GM21360 (cell line): ENCODE results near the gene RGSL1.

ENCODE experiments used
- ATAC-seq: cut with Tn5 transposase; IDR thresholded peaks from one replicate; pipeline ENCODE4 v1.9.1; 2021; ENCODE audit warnings: mild to moderate bottlenecking, moderate library complexity; ENCODE audit not compliant: unreplicated experiment

Gene RGSL1

GRCh38 chr1:182533896-182534295 is 84.0 kb downstream of the RGSL1 start:
- no peak for ATAC-seq

GRCh38 chr1:182549346-182549745 is 99.4 kb downstream of the RGSL1 start:
- no peak for ATAC-seq

- no peak for ATAC-seq
These were observed 99.9 kb downstream of the RGSL1 start for GRCh38 chr1:182549811-182550210.

DNA sequence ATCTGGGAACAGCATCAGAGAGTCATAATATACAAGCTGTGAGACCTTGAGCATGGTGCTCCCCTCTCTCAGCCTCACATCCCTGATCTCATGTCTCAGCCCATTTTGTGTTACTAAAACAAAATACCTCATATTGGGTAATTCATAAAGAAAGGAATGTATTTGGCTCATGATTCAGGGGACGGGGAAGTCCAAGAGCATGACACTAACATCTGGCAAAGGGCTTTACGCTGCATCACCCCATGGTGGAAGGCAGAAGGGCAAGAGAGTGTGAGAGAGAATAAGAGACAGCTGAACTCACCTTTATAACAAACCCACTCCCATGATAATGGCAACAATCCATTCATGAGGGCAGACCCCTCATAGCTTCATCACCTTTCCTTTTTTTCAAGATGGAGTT is 102.6 kb downstream of the RGSL1 start:
- ATAC-seq = no peak

GRCh38 chr1:182555493-182555892 is 105.5 kb downstream of the RGSL1 start:
- no peak for ATAC-seq

- no peak for ATAC-seq
These were observed 106.3 kb downstream of the RGSL1 start for GRCh38 chr1:182556279-182556678.

DNA sequence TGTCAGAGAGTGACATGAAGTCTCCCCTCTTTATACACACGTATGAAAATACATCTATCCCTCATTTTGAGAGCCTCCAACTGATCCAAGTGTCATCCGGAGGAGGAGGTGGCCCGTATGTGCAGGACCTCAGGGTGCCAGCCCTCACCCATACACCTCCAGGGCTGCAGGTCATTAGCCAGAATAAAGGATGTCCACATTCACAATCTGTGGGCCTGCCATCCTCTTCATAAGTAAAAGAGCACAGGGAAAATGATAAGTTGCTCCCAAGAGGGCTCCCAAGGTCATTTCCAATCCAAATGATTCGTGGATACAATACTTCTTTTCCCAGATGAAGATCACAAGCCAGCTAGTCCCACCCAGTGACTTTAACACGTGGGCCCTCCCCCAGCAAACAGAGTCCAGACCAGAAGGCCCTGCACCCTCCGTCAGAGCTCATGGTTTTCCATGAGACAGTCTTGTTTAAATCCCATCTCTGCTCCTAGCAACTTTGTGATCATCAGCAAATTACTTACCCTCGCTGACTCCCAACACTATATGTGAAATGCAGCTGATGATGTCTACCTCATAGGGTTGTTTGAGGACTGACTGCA is 110.5 kb downstream of the RGSL1 start:
- no peak for ATAC-seq

DNA sequence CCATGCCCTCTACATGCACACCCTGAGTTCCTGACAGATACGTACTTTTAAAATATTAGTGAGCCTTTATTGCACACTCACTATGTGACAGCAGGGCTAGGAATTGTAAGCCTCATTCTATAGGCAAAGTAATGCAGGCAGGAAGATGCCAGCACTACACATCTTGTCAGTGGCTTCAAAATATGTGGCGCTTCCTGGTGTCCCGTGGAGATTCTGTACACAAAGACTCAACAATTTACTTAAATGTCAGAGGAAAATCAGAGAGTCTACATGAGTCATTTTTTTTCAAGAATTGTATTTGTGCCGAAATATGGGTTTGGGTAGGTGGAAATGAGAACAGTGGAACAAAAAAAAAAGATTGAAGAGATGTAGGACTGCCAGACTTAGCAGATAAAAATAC is 111.5 kb downstream of the RGSL1 start:
- ATAC-seq = no peak

DNA sequence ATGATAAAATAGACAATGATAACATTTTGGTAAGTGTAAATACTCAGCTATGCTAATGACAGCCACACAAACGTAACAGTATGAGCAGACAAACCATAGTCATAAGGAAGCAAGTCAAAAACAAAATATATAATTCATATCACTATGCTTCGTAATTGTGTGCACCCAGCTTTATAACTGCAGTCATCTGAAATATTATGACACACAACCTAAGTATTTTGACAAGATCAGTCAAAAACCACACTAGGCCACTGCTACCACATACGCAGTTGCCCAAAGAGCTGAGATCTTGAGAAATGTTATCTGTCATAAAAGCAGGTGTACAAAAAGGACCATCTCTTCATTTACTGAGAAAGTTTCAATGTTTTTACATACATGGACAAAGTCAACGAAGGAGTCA is 113.1 kb downstream of the RGSL1 start:
- ATAC-seq = no peak

DNA sequence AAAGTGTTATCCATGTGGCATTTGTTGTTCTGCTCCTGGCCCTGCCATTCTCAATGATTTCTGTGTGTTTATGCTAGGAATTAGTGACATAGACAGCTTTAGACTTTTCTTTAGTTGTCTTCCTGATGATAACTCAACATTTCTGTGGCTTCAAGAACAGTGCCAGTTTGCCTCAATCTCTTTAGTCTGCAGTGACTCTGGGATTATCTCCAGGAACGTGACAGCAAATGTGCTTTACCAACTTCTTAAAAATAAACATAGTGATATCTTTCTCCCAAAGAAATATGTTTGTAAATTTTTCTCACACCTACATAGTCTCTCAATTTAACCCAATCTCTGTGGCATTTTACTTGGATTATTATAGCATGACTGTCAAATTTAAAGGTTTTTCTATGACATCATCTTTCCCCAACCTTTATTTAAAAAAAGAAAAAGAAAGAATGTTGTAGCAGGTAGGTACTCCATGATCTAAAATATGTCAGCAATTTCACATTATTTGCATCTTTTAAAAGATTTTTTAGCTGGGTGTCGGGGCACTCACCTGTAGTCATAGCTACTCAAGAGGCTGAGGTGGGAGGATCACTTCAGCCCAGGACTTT is 114.6 kb downstream of the RGSL1 start:
- no peak for ATAC-seq

- ATAC-seq = no peak
These were observed 115.6 kb downstream of the RGSL1 start for GRCh38 chr1:182565537-182565936.

DNA sequence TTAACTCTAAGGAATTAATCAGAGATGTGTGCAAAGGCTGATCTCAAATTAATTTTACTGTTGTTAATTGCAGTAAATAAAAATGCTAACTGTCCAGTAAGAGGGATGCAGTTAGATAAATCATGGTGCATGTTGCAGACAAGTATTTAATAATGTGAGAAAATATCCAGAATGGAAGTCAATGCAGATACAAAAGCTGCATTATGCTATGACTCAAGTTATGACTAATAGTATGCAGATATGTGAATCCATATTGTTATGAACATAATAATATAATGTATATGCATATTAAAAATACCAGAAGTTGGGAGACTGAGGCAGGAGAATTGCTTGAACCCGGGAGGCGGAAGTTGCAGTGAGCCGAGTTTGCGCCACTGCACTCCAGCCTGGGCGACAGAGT is 117.7 kb downstream of the RGSL1 start:
- ATAC-seq = no peak

DNA sequence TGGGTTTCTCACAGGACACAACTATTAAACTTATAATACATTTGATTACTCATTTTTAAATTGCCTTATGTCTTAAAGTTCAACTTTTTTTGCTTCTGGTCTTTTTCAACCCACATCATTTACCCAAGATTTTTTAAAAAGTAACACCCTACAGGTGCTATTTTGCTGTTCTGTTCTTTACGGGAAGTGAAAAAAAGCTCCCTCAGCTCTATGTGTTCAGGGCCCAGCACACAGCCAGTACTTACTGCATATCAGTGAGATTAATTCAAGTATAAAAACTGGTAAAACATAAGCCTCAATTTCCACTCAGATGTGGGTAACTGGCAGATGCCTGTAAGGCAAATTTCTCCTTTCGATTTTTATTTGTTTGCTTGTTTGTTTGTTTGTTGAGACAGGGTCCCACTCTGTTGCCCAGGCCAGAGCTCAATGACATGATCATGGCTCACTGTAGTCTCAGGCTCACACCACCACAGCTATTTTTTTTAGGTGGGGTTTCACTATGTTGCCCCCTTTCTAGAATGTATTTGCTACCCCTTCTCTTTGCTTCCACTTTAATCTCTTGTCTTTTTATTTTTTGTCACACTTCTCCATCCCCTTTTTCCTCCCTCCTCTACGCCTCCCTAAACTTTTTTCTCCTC is 118.8 kb downstream of the RGSL1 start:
- ATAC-seq = no peak

DNA sequence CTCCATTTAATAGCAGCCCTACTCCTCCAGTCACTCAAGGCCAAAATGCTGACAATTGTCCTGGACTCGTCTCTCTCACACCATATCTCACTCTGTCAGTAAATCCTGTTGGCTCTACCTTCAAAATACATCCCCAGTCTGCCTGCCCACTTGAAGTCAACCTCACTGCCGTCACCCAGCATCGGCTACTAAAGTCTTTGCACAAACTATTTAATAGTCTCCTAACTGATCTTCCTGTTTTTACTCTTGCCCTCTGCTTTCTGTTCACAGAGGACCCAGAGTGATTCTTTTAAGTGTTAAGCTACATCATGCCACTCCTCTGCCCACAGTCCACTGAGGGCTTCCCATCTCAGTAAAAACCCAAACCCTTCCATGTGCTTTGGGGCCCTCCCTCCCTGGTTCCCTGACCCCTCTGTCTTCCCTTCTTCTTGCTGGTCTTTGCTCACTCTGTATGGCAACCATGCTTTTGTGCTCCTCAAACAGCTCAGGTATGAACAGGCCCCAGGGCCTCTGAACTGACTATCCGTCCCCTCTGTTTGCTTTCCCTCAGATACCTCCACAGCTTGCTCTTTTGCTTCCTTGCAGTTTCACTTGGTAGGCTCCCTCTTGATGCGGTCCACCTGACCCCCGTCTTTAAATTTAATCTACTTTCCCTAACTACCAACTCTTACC is 120.1 kb downstream of the RGSL1 start:
- no peak for ATAC-seq

GRCh38 chr1:182570611-182570970 is 120.6 kb downstream of the RGSL1 start:
- no peak for ATAC-seq

GRCh38 chr1:182574156-182574555 is 124.2 kb downstream of the RGSL1 start:
- no peak for ATAC-seq

DNA sequence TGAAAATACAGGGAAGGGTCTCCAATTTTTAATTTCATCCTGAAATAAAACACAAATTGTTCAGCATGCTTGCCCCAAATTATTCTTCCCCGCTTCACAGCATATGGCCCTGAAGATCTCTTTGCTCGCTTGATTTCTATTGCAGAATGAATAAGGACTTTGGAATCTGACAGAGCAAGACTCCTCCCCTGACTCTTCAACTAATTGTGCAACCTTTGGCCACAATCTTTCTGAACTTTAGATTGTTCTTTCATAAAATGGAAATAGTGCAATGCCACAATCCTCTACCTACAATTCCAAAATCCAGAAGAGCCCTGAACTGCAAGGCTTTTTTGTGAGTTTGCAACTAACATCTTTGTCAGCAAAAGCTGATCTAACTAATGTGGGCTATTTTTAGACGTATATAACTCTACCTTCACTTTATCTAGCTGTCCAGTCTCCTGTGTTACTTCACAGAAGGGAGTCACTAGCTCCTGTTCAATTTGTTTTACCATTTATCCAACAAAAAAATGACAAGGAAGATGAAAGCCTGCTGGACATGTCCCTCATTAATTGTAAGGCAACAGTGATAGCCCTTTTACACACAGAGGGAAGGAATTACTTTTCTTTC is 125.7 kb downstream of the RGSL1 start:
- ATAC-seq = no peak

DNA sequence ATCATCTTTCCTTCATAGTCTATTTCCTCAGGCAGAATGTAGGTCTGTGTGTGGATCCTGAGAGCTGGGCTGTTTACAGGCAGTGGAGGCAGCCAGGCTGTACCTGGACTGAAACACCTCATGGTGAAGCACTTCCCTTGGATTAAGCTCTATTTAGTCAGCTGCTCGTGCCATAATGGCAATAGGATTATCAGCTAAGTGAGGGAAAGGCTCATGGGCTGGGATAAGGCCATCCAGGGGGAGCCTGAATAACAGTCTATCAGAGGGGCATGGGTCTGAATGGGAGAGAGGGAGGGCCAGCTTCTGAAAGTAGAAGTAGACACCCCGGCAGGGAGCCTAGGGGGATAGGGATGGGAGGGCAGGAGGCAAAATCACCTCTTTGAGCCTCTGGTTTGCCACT is 130.8 kb downstream of the RGSL1 start:
- ATAC-seq = no peak

GRCh38 chr1:182584746-182585145 is 134.8 kb downstream of the RGSL1 start:
- no peak for ATAC-seq

GRCh38 chr1:182586380-182586779 is 136.4 kb downstream of the RGSL1 start:
- no peak for ATAC-seq

DNA sequence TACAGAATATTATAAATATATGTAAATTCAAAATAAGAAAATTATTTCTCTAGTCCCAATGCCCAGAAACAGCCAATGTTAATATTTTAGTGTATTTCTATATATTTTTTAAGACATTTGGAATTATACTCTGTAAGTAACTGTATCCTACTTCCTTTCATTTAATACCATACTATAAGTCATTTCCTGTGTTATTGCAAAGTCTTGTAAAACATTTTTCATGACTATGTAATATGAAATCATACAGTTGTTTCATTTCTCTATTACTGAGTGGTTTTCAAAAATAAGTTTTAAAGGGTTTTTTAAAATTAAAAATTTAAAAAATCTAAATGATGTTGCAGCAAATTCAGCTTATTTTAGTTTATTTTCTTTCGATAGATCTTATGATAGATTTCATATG is 137.1 kb downstream of the RGSL1 start:
- no peak for ATAC-seq
